Vagina (tissue), 2 donors: Measurements from ENCODE around the gene BICC1.

Source experiments
- CTCF ChIP-seq, 3 experiments: fragments of 450-650 bp in 2 of 3; fragments of 200-600 bp in 1 of 3; sonication (generic) in 1 of 3; IDR thresholded peaks; one replicate each; pipeline ENCODE4 v1.5.1; 2017 to 2019; ENCODE audit warnings: antibody characterized with exemption in 3 of 3, mild to moderate bottlenecking in 2 of 3, moderate library complexity in 2 of 3
- POLR2A ChIP-seq, 2 donors: fragments of 450-650 bp; IDR thresholded peaks; one replicate each; pipeline ENCODE4 v1.6.1; 2017; ENCODE audit warnings: antibody characterized with exemption in 2 of 2, mild to moderate bottlenecking in 2 of 2, moderate library complexity in 2 of 2
- POLR2AphosphoS5 ChIP-seq, 2 donors: sonication (generic); formaldehyde crosslinking; IDR thresholded peaks; one replicate each; pipeline ENCODE4 v1.9.0; 2017; ENCODE audit warnings: antibody characterized with exemption in 2 of 2, mild to moderate bottlenecking in 2 of 2, low read depth in 1 of 2; ENCODE audit not compliant: insufficient read depth in 1 of 2

GRCh38 chr10:58734664-58735063 is 222.0 kb downstream of the BICC1 start:
- TF ChIP-seq POLR2A (IDR thresholded peaks at IDR 0.05) (no peak), CTCF (IDR thresholded peaks at IDR 0.05) (no peak), POLR2AphosphoS5 (IDR thresholded peaks at IDR 0.05; ENCODE audit: insufficient read depth in 1 of 2, low read depth in 1 of 2) (no peak)
